Cardiac muscle cell (in vitro differentiated cells and primary cell): Measurements from ENCODE around the gene GNAS-AS1. TPM values are rescaled to one million over a fixed set of nuclear protein-coding genes. Genes with fewer than 3 reads are reported as not detected.
"Not testable (repeated sequence)": the region's sequence is repeated elsewhere in the genome, so short reads cannot be mapped to it uniquely, and the experiment has no call there.

Source experiments
- DNase-seq, 2 donors: peaks; one replicate each; pipeline versions ENCODE4 v3.0.0 to v3.0.0-alpha.2; 2010 to 2017; ENCODE audit warnings: low read depth in 1 of 2, low spot score in 1 of 2
- H3K27ac ChIP-seq: fragments of 200-600 bp; sonication (generic); 2 replicates; pipeline ENCODE4 v1.5.1; 2016
- H3K27me3 ChIP-seq: fragments of 200-600 bp; sonication (generic); 2 replicates; pipeline ENCODE4 v1.6.0; 2016; ENCODE audit warnings: control low read depth
- H3K36me3 ChIP-seq: fragments of 200-600 bp; sonication (generic); 2 replicates; pipeline ENCODE4 v1.5.1; 2016; ENCODE audit warnings: control low read depth
- H3K4me1 ChIP-seq: fragments of 200-600 bp; sonication (generic); 2 replicates; pipeline ENCODE4 v1.8.1; 2017; ENCODE audit warnings: low read depth, mild to moderate bottlenecking, mixed run types
- H3K4me3 ChIP-seq: fragments of 200-600 bp; sonication (generic); 2 replicates; pipeline ENCODE4 v1.5.1; 2016; ENCODE audit warnings: mild to moderate bottlenecking
- H3K9me3 ChIP-seq: fragments of 200-600 bp; sonication (generic); 2 replicates; pipeline ENCODE4 v1.5.1; 2017; ENCODE audit warnings: low read depth, mild to moderate bottlenecking, control low read depth
- CTCF ChIP-seq: IDR thresholded peaks from 2 replicates; pipeline ENCODE4 v1.5.1; 2012; ENCODE audit warnings: low read depth, mild to moderate bottlenecking, low read length
- polyA plus RNA-seq: library from polyadenylated mRNA; unstranded; fragments of >200 nt; fragmentation: Nextera tagmentation; extraction: Ambion mirVana; gene quantifications from 2 replicates; pipeline ENCODE4 v1.2.1, GENCODE V29; 2016
- total RNA-seq: library from RNA; depleted of rRNA; stranded (reverse); fragments of >200 nt; gene quantifications from 2 replicates; pipeline ENCODE4 v1.2.3, GENCODE V29; 2016

The GNAS-AS1 gene
- total and polyA plus RNA-seq, 2 experiments from 2014 or later = 1.4 to 1.8 TPM

GRCh38 chr20:58822149-58822548 is 28.6 kb downstream of the GNAS-AS1 start:
- no peak for TF ChIP-seq CTCF
- Histone ChIP-seq H3K9me3 (no peaks in the 10 kb centered on the region), H3K4me3 (no peak overlapping the region), H3K36me3 (no peaks in the 10 kb centered on the region), H3K4me1 (peaks cover 54% of the 10 kb centered on the region), H3K27me3 (no peaks in the 10 kb centered on the region), H3K27ac (peak overlapping the region; percentile 71)
- DNase-seq = peak in 1 of 2 donors; percentile 57

DNA sequence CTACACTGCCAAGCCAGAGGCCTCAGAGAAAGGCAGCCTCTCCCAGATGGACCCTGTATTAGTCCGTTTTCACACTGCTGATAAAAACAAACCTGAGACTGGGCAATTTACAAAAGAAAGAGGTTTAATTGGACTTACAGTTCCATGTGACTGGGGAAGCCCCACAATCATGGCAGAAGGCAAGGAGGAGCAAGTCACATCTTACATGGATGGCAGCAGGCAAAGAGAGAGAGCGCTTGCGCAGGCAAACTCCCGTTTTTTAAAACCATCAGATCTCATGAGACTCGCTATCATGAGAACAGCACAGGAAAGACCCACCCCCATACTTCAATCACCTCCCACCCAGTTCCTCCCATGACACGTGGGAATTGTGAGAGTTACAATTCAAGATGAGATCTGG is 30.2 kb downstream of the GNAS-AS1 start:
- not testable (repeated sequence) for DNase-seq, H3K9me3 ChIP-seq, H3K36me3 ChIP-seq, H3K4me3 ChIP-seq, H3K27ac ChIP-seq, H3K27me3 ChIP-seq
- H3K4me1 ChIP-seq = peaks cover 54% of the 10 kb centered on the region

DNA sequence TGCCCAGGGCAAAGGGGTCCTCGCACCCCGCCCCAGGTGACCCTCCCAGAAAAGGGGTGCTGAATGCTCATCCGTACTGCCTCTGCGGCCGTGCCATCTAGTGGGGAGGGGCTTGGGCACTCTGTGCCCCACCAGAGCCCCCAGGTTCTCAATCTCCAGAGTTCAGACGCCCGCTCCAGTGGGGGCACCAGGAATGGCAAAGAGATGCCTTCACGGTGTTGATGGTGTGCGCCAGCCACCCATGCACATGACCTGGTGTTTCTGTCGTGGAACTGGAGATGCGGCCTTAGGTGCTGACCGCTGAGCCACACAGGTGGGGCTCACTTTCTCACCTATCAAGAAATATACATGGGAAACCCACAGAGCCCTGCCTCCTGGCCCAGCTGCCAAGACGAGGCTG is 30.8 kb downstream of the GNAS-AS1 start:
- peaks cover 54% of the 10 kb centered on the region for H3K4me1 ChIP-seq

DNA sequence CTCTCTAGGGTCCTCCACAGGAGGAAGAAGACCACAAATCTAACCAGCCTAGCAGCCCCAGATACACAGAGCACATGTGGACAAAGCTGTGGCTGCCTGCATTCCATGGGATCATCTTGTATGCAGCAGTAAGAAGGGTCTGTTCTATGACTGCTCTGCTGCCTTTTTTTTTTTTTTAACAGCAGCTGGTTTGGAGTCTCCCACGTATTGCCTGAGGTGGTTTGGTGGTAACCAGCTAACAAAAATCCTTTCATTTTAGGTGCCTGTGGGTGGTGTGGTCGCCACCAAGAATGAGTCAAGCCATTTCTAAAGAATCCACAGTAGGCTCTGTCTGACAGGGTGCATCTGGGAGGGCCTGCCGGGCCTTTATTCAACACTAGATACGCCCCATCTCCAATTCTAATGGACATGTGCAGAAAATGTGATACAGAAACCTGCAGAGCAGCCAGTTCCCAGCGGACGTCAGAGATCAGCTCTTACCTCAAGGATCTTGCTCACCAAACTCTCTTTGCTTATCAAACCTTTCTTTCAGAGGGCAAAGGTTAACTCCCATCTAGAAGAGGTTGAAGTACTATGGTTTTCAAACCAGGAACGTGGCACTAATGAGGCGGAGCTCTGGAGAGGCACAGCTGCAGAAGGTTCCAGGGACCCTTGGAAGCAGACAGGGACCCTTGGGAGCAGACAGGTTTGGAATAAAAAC is 32.0 kb downstream of the GNAS-AS1 start:
- peaks cover 51% of the 10 kb centered on the region for H3K4me1 ChIP-seq
- no peak for TF ChIP-seq CTCF
- no peaks in the 10 kb centered on the region for H3K27me3 ChIP-seq
- peak; percentile 48 to 85 for DNase-seq
- no peaks in the 10 kb centered on the region for H3K9me3 ChIP-seq
- no peak overlapping the region for H3K4me3 ChIP-seq
- H3K36me3 ChIP-seq = no peaks in the 10 kb centered on the region
- H3K27ac ChIP-seq = peak overlapping the region; percentile 84

More for the DNA sequence above, 30.8 kb downstream of the GNAS-AS1 start:
- Histone ChIP-seq H3K27ac (peak overlapping the region; percentile 84), H3K9me3 (no peaks in the 10 kb centered on the region), H3K36me3 (no peaks in the 10 kb centered on the region), H3K4me3 (no peak overlapping the region), H3K27me3 (no peaks in the 10 kb centered on the region)
- no peak for DNase-seq
- TF ChIP-seq CTCF = no peak

- Histone ChIP-seq H3K4me3 (no peak overlapping the region), H3K9me3 (no peaks in the 10 kb centered on the region), H3K4me1 (peaks cover 41% of the 10 kb centered on the region), H3K27ac (peak overlapping the region; percentile 84), H3K27me3 (no peaks in the 10 kb centered on the region), H3K36me3 (no peaks in the 10 kb centered on the region)
- DNase-seq = no peak
- TF ChIP-seq CTCF = no peak
Measured at GRCh38 chr20:58817748-58818147, 33.0 kb downstream of the GNAS-AS1 start.

- H3K9me3 ChIP-seq = no peaks in the 10 kb centered on the region
- no peaks in the 10 kb centered on the region for H3K36me3 ChIP-seq
- DNase-seq = no peak
- H3K4me3 ChIP-seq = no peak overlapping the region
- H3K27me3 ChIP-seq = no peaks in the 10 kb centered on the region
- no peak for TF ChIP-seq CTCF
- peaks cover 35% of the 10 kb centered on the region for H3K4me1 ChIP-seq
- peak overlapping the region; percentile 84 for H3K27ac ChIP-seq
Measured at GRCh38 chr20:58816957-58817651, 33.6 kb downstream of the GNAS-AS1 start.
